NCI-H82 (cell line): ENCODE measurements around the gene RLIM.
"Not testable (repeated sequence)": the region's sequence is repeated elsewhere in the genome, so short reads cannot be mapped to it uniquely, and the experiment has no call there.

ENCODE experiments used
- DNase-seq: peaks from one replicate; lab custom pipeline; 2025; lab: John Stamatoyannopoulos, UW

RLIM gene, protein sequence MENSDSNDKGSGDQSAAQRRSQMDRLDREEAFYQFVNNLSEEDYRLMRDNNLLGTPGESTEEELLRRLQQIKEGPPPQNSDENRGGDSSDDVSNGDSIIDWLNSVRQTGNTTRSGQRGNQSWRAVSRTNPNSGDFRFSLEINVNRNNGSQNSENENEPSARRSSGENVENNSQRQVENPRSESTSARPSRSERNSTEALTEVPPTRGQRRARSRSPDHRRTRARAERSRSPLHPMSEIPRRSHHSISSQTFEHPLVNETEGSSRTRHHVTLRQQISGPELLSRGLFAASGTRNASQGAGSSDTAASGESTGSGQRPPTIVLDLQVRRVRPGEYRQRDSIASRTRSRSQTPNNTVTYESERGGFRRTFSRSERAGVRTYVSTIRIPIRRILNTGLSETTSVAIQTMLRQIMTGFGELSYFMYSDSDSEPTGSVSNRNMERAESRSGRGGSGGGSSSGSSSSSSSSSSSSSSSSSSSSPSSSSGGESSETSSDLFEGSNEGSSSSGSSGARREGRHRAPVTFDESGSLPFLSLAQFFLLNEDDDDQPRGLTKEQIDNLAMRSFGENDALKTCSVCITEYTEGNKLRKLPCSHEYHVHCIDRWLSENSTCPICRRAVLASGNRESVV

GRCh38 chrX:74614093-74614909, at the start of gene RLIM:
Gene RLIM, minus strand, starts transcription at chrX:74614624. Its CDS starts 18,647 bp downstream, at chrX:74595977.
- peak; percentile 98 for DNase-seq

DNA sequence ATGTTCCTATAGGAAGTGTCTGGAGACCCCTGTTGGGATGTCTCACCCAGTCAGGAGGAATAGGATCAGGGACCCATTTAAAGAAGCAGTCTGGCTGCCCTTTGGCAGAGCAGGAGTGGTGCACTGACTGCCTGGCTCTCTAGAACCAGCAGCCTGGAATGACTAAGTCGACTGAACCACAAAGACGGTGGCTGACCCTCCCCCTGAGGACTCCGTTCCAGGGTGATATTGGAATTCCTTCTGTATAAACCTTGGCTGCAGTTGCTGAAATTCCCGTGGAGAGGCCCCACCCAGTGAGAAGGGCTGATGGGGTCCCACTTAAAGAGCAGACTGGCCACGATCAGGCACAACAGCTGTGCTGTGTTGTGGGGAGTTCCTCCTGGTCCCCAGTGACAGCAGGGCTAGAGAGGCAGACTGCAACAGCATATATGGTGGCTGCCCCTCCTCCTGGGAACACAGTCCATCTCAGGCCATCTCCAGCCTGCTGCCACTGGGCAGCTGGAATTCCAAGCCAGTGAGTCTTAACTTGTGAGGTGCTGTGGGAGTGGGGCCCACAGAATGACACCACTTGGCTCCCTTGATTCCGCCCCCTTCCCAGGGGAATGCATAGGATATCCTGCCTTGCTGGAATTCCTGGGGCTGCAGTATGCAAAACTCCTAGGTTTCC, 41.8 kb upstream of the RLIM start:
- DNase-seq = no peak

GRCh38 chrX:74654953-74655352, 40.5 kb upstream of the RLIM start:
- not testable (repeated sequence) for DNase-seq

GRCh38 chrX:74636749-74637314, 22.4 kb upstream of the RLIM start:
- DNase-seq = no peak

- DNase-seq = peak; percentile 52
Observed at GRCh38 chrX:74613370-74614092, 893 bp downstream of the RLIM start.

DNA sequence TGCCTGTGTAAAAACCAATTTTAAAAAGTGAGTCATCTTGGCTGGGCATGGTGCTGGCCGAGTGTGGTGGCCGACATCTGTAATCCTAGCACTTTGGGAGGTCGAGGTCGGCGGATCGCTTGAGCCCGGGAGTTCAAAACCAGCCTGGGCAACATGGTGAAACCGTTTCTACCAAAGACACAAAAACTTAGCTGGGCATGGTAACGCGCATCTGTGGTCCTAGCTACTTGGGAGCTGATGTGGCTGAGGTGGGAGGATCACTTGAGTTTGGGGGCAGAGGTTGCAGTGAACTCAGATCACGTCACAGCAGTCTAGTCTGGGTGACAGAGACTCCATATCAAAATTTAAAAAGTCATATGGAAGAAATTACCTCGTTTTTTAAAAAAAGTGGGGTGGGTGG, 7.6 kb downstream of the RLIM start:
- no peak for DNase-seq

- no peak for DNase-seq
Observed at GRCh38 chrX:74606342-74606741, 8.1 kb downstream of the RLIM start.

- DNase-seq = no peak
Observed at GRCh38 chrX:74603040-74603439, 11.4 kb downstream of the RLIM start.

- no peak for DNase-seq
Observed at GRCh38 chrX:74602142-74602541, 12.3 kb downstream of the RLIM start.

DNA sequence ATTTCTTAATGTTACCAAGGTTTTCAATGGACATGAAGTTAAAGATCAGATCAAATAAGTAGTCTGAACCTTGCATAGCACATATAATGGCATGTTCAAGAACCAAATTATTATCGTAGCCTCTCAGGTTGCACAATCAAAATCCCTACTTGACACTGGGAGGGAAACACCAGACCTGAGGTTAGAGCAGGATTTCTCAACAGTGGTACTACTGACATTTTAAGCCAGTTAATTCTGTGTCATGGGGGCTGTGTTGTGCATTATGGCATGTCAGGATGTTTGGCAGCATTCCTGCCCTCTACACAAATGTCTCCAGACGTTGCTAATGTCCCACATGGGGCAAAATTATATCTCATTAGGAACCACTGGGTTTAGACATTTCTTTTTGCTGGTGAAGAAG, 20.8 kb downstream of the RLIM start:
- DNase-seq = no peak

DNA sequence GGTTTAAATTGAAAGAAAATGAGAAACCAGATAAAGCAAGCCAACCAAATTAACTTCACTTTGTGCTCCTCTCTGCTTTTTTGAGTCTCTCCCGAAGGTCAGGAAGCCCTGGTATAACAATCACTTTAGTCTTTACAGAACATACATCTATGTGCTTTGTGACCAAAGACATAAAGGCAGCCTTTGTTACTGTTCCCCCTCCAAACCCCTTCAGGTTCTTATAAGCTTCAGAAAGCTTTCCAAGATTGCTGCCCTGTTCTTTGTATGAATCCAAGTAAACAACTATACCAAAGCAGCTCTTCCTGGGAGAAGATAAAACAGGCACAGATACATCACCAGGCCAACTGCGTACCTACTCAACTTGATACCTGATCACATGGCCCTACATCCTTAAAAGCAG, 28.7 kb downstream of the RLIM start:
- DNase-seq = no peak

GRCh38 chrX:74579597-74580198, 34.7 kb downstream of the RLIM start:
- no peak for DNase-seq

GRCh38 chrX:74578137-74578536, 36.3 kb downstream of the RLIM start:
- DNase-seq = no peak

- DNase-seq = no peak
Observed at GRCh38 chrX:74557378-74557777, 57.0 kb downstream of the RLIM start.

GRCh38 chrX:74551934-74552333, 62.5 kb downstream of the RLIM start:
- DNase-seq = no peak

DNA sequence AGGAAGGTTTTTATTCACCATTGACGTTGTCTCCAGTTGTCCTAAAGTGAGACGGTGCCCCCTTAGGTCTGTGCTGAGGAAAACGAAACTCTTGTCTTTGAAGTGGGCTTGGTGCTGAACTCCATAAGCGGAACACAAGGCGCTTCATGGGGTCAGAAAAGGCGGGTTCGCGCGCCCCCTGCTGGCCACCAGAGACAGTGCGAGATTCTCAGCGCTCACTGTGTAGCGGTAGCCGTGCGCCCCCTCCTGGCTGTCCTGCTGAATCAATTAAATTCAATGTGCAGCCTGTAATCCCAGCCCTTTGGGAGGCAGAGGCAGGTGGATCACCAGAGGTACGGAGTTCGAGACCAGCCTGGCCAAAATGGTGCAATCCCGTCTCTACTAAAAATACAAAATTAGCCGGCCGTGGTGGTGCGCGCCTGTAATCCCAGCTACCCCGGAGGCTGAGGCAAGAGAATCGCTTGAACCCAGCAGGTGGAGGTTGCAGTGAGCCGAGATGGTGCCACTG, 64.1 kb downstream of the RLIM start:
- peak; percentile 90 for DNase-seq

DNA sequence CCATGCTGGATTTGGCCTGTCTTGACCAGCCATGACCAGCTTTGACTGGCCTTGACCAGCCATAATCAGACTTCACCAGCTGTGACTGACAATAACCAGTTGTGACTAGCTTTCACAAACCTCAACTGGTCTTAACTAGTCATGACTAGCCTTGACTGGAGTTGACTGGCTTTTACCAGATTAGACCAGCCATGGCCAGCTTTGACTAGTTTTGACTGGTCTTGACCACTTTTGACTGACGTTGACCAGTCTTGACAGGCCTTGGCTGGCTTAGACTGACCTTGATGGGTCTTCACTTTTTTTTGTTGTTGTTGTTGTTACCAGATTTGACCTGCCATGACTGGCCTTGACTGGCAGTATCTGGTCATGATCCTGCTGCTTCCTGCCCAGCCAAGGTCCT, 67.4 kb downstream of the RLIM start:
- DNase-seq = no peak

- no peak for DNase-seq
Observed at GRCh38 chrX:74545880-74546523, 68.4 kb downstream of the RLIM start.

DNA sequence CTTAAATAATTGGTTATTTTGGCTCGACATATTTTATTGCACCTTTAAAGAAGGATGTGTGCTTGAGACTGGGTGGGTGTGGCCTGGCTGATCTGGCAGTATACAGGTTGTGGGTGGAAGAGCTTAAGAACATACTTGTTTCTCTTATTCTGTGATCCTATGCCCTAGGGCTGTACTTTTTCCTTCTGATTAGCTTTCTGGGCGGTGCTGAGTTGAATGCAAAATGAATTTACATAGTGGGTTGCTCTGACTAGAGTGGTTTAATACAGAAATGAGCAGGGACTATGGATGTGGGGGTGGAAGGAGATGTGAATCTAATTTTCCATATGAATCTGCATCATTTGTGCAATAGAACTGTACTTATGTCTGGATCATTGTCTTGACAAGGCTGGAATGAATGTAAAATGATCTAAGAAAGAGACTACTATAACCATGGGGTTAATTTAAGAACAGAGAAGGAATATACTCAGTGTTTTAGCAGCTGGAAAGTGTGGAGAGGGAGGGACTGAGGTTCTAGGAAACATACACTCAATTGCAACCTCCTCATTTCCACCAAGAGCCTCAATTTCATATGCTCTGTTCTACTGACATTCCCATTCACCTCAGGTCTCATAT, 73.7 kb downstream of the RLIM start:
- DNase-seq = no peak
